ENCODE measurements around the gene ETS1.
A peak's percentile ranks its signal among the peaks of the same experiment; 100 is the strongest.

The ETS1 gene

DNA sequence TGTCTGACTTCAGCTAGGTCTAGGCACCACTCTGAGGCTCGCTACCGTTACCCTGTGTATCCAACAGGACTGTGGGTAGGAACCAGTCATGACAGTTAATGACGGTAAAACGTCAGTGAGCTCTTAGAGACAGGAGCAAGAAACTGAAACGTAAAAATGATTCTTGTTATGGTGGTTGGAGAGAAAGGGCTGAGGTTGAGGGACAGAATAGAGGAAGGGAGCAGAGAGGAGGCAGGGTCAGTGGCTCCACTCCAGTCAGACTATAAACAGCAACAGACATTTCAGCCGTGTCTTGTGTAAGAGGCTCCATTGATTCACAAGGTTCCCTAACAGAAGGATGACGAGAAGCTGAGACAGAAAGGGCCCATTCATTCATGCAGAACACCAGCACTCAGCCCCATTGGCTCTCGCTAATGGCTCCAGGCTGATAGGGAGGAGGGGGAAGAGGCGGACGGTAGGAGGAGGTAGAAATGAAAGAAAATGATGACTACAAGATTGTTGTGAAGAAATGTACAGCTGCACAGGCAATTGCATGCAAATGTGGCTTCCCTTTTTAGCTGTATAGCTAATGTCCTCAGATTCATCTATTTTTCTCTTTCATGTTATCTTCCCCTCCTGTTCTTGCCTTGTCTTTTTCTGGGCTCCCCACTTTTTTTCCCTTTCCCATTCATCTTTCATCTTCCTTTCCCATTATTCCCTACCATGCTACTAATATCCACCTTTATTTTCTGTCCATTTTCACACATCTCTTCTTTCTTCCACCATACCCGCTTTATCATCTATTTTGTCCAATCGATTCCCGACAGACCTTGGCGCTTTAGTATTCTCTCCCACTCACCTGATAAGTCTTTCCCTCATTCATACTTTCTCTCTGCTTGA lies 34.3 kb downstream of the ETS1 start:
- no peak for ATAC-seq (ENCODE audit: insufficient read depth, low read depth)

DNA sequence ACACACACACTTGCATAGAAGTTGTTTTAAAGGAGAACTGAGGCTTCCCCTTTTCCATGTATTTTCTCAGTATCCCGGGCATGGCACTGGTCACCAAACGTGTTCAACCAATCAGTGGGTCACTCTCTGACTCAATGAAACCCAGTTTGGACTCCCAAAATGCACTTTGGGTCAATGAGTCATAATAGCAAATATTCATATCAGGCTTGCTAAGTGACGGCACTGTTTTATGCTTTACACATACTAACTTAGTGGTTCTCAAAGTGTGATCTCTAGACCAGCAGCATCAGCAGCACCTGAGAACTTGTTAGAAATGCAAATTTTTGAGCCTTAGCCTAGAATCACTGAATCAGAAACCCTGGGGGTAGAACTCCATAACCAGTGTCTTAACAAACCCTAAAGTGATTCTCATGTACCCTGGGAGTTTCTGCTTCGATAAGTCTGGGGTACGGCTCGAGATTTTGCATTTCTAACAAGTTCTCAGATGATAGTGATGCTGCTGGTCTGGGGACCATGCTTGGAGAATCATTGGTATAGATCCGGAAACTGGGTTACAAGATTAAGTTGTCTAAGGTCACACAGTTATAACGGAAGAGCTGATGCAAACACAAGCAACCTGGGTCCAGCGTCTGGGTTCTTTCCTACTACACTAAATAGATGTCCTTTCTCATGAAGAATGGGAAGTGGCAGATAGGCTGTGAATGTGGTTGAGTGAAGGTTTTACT lies 35.6 kb downstream of the ETS1 start:
- no peak overlapping the region for H3K4me2 ChIP-seq (ENCODE audit: insufficient read depth, low read length)
- no peak for DNase-seq

More for the DNA sequence above, 34.3 kb downstream of the ETS1 start:
- no peak overlapping the region for H3K9ac ChIP-seq (ENCODE audit: low read depth, low read length)
- H3K36me3 ChIP-seq (ENCODE audit: insufficient read depth, low read length) = no peaks in the 10 kb centered on the region
- no peaks in the 10 kb centered on the region for H4K20me1 ChIP-seq (ENCODE audit: insufficient read depth, low read length)
- no peaks in the 10 kb centered on the region for H3K9me3 ChIP-seq (ENCODE audit: insufficient read depth, low read length, severe bottlenecking)
- no peak for DNase-seq
- H3K4me2 ChIP-seq (ENCODE audit: insufficient read depth, low read length) = no peak overlapping the region
- 0 out of 2 replicates have a peak overlapping the region, but pooled peaks have one; percentile 37 for H2AFZ ChIP-seq (ENCODE audit: low read depth, low read length)
- H3K27me3 ChIP-seq (ENCODE audit: insufficient read depth, low read length, poor library complexity) = no peaks in the 10 kb centered on the region
- H3K79me2 ChIP-seq (ENCODE audit: insufficient read depth, low read length) = no peaks in the 10 kb centered on the region
- TF ChIP-seq, protein P1, sequence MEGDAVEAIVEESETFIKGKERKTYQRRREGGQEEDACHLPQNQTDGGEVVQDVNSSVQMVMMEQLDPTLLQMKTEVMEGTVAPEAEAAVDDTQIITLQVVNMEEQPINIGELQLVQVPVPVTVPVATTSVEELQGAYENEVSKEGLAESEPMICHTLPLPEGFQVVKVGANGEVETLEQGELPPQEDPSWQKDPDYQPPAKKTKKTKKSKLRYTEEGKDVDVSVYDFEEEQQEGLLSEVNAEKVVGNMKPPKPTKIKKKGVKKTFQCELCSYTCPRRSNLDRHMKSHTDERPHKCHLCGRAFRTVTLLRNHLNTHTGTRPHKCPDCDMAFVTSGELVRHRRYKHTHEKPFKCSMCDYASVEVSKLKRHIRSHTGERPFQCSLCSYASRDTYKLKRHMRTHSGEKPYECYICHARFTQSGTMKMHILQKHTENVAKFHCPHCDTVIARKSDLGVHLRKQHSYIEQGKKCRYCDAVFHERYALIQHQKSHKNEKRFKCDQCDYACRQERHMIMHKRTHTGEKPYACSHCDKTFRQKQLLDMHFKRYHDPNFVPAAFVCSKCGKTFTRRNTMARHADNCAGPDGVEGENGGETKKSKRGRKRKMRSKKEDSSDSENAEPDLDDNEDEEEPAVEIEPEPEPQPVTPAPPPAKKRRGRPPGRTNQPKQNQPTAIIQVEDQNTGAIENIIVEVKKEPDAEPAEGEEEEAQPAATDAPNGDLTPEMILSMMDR (IDR thresholded peaks at IDR 0.05; ENCODE audit: borderline replicate concordance, extremely low read depth, low read length, poor library complexity, severe bottlenecking) = no peak
- no peak for TF ChIP-seq EZH2 (IDR thresholded peaks at IDR 0.05; ENCODE audit: borderline replicate concordance, low read depth, low read length, severe bottlenecking)
- no peak overlapping the region for H3K4me3 ChIP-seq (ENCODE audit: low read depth in 1 of 2, low read length in 2 of 2)
- no peak overlapping the region for H3K27ac ChIP-seq (ENCODE audit: low read length)
- no peaks in the 10 kb centered on the region for H3K4me1 ChIP-seq (ENCODE audit: insufficient read depth, low read length)

DNA sequence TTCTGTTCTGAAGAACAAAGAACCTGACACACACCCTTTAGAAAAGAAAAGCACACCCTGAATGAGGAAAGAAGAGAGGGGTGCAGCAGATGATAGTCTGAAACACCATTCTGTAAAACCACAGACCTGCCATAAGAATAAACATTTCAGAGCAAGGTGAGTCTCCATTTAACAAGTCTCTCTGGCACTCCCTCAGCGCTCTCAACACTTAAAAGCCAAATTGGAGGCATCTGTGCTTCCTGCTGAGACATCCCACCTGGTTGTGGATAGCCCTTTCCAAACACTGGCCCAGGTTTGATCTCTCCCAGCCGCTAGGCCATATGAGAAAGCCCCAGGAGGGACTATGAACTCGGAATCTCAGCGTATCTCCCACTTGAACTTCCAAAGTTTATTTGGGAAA lies 36.3 kb downstream of the ETS1 start:
- Histone ChIP-seq H2AFZ (ENCODE audit: low read depth, low read length) (no peak overlapping the region), H3K36me3 (ENCODE audit: insufficient read depth, low read length) (no peaks in the 10 kb centered on the region), H3K27ac (ENCODE audit: low read length) (no peak overlapping the region), H3K9me3 (ENCODE audit: insufficient read depth, low read length, severe bottlenecking) (no peaks in the 10 kb centered on the region), H3K79me2 (ENCODE audit: insufficient read depth, low read length) (no peaks in the 10 kb centered on the region), H3K9ac (ENCODE audit: low read depth, low read length) (no peak overlapping the region), H3K4me1 (ENCODE audit: insufficient read depth, low read length) (no peaks in the 10 kb centered on the region), H3K4me3 (ENCODE audit: low read depth in 1 of 2, low read length in 2 of 2) (no peak overlapping the region), H4K20me1 (ENCODE audit: insufficient read depth, low read length) (no peaks in the 10 kb centered on the region), H3K27me3 (ENCODE audit: insufficient read depth, low read length, poor library complexity) (no peaks in the 10 kb centered on the region), H3K4me2 (ENCODE audit: insufficient read depth, low read length) (no peak overlapping the region)
- TF ChIP-seq, protein P1 (IDR thresholded peaks at IDR 0.05; ENCODE audit: borderline replicate concordance, extremely low read depth, low read length, poor library complexity, severe bottlenecking) = no peak
- TF ChIP-seq EZH2 (IDR thresholded peaks at IDR 0.05; ENCODE audit: borderline replicate concordance, low read depth, low read length, severe bottlenecking) = no peak
- no peak for ATAC-seq (ENCODE audit: insufficient read depth, low read depth)
- no peak for DNase-seq

More for the DNA sequence above, 35.6 kb downstream of the ETS1 start:
- Histone ChIP-seq H2AFZ (ENCODE audit: low read depth, low read length) (no peak overlapping the region), H3K27ac (ENCODE audit: low read length) (no peak overlapping the region), H3K4me3 (ENCODE audit: low read depth in 1 of 2, low read length in 2 of 2) (no peak overlapping the region), H3K36me3 (ENCODE audit: insufficient read depth, low read length) (no peaks in the 10 kb centered on the region), H4K20me1 (ENCODE audit: insufficient read depth, low read length) (no peaks in the 10 kb centered on the region), H3K27me3 (ENCODE audit: insufficient read depth, low read length, poor library complexity) (no peaks in the 10 kb centered on the region), H3K4me1 (ENCODE audit: insufficient read depth, low read length) (no peaks in the 10 kb centered on the region), H3K9me3 (ENCODE audit: insufficient read depth, low read length, severe bottlenecking) (no peaks in the 10 kb centered on the region), H3K79me2 (ENCODE audit: insufficient read depth, low read length) (no peaks in the 10 kb centered on the region), H3K9ac (ENCODE audit: low read depth, low read length) (no peak overlapping the region)
- ATAC-seq (ENCODE audit: insufficient read depth, low read depth) = no peak
- TF ChIP-seq, protein P1 (IDR thresholded peaks at IDR 0.05; ENCODE audit: borderline replicate concordance, extremely low read depth, low read length, poor library complexity, severe bottlenecking) = no peak
- TF ChIP-seq EZH2 (IDR thresholded peaks at IDR 0.05; ENCODE audit: borderline replicate concordance, low read depth, low read length, severe bottlenecking) = no peak

Data from DND-41 (cell line).